ENCODE data around the gene GTF2H4.
"Not testable (repeated sequence)": the region's sequence is repeated elsewhere in the genome, so short reads cannot be mapped to it uniquely, and the experiment has no call there.

GTF2H4 gene

GRCh38 chr6:30924040-30924627 is 16.1 kb downstream of the GTF2H4 start:
- not testable (repeated sequence) for DNase-seq (ENCODE audit: low read depth)

DNA sequence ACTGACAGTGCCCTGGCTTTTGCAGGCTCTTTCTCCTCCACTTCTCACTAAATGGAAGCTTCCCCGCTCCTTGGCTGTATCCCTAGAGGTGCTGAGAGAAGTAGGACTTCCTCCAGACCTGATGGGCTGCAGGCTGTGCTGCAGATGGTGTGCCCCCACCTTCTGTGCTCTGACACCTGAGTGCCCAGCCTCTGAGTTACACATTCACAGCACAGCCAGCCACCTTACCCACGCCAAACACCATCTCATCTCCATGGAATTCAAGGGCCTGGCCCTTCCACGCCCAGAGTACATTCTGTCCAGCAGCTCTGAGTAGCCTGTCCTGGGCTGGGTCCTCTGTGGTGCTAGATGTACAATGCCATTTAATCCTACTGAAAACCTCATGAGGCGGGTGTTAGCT is 18.6 kb downstream of the GTF2H4 start:
- no peak for DNase-seq (ENCODE audit: low read depth)

- not testable (repeated sequence) for DNase-seq (ENCODE audit: low read depth)
Observed at GRCh38 chr6:30927080-30927479, 19.1 kb downstream of the GTF2H4 start.

- DNase-seq (ENCODE audit: low read depth), result no peak
Observed at GRCh38 chr6:30928677-30929076, 20.7 kb downstream of the GTF2H4 start.

- DNase-seq (ENCODE audit: low read depth), result no peak
Observed at GRCh38 chr6:30930506-30930905, 22.5 kb downstream of the GTF2H4 start.

GRCh38 chr6:30931272-30931671 is 23.3 kb downstream of the GTF2H4 start:
- no peak for DNase-seq (ENCODE audit: low read depth)

GRCh38 chr6:30931969-30932645 is 24.1 kb downstream of the GTF2H4 start, which contains the start of gene SFTA2:
TSS of gene SFTA2 (minus strand) at chr6:30932170. CDS start at chr6:30932096, 74 bp downstream.
- DNase-seq (ENCODE audit: low read depth), result no peak

DNA sequence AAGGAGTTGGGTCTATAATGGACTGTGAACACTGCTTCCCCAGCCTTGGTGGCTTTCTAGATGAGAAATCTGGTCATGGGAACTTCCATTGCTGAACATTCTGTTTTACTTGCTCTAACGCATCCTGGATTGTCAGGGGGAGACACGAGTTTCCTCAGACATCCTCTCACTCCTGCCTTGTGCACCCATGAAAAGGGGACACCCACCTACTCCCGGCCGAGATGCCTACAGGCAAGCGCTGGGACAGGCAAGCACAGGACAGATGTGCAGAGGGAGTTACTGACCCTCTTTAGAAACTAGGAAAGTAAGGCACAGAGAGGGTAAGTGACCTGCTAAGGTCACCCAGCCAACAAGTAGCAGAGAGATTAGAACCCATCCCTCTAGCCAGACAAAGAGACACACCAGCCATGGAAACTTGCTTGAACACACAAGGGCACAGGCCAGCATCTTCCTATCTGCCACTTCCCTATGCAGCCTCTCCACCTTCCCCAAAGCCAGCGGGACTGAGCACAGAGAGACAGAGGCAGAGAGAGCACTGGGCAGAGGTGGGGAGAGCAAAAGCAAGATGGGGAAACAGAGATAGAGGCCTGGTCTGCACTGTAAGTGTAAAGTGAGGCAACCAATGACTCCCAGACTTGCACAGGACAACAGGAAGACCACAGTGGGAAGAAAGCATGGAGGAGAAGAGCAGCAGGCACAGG is 24.8 kb downstream of the GTF2H4 start:
- no peak for DNase-seq (ENCODE audit: low read depth)

DNA sequence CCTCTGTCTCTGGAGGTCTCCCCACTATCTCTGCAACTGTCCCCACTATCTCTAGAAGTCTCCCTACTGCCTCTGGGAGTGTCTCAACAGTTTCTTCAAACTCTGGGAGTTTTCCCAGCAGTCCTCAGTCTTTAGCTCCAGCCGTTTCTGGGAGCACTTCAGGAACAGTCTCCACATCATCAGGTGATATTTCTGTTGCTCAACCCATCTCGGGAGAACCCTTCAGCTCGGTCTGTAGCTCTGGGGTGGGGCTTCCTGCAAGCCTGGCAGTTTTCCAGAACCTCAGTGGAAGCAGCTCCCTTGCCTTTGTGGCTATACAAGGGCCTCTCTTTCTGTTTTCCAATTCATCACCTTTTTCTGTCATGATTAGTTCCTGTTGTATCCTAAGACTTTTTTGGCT is 27.0 kb downstream of the GTF2H4 start:
- no peak for DNase-seq (ENCODE audit: low read depth)

- DNase-seq (ENCODE audit: low read depth), result no peak
Observed at GRCh38 chr6:30937265-30937664, 29.3 kb downstream of the GTF2H4 start.

GRCh38 chr6:30938730-30939129 is 30.7 kb downstream of the GTF2H4 start:
- DNase-seq (ENCODE audit: low read depth), result no peak

DNA sequence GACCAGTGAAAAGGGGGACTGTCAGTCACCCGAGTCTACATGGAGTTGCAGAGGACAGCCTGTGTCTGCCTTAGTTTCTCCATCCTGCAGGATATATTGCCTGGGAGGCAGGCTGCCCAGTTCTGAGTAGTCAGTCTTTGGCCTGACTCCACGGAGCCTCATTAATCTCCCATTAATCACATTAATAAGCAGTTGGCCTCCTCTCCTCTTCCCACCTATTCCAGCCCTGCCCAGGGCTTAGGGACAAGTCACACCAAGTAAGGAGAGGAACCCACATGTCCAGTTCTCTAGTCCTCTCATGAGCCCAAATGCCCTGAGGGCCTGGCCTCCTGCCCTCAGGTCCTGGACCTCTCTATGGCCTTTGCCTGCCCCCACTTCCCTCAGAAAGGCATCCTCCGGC is 31.5 kb downstream of the GTF2H4 start:
- no peak for DNase-seq (ENCODE audit: low read depth)

- no peak for DNase-seq (ENCODE audit: low read depth)
Observed at GRCh38 chr6:30940361-30940986, 32.5 kb downstream of the GTF2H4 start, which contains the start of gene MUCL3. TSS of gene MUCL3 (plus strand) at chr6:30940973. CDS start at chr6:30941000, 27 bp downstream.

GRCh38 chr6:30942338-30943060 is 34.5 kb downstream of the GTF2H4 start:
- no peak for DNase-seq (ENCODE audit: low read depth)

GRCh38 chr6:30944051-30944450 is 36.0 kb downstream of the GTF2H4 start:
- DNase-seq (ENCODE audit: low read depth), result no peak

- DNase-seq (ENCODE audit: low read depth), result no peak
Observed at GRCh38 chr6:30945281-30945680, 37.3 kb downstream of the GTF2H4 start.

DNA sequence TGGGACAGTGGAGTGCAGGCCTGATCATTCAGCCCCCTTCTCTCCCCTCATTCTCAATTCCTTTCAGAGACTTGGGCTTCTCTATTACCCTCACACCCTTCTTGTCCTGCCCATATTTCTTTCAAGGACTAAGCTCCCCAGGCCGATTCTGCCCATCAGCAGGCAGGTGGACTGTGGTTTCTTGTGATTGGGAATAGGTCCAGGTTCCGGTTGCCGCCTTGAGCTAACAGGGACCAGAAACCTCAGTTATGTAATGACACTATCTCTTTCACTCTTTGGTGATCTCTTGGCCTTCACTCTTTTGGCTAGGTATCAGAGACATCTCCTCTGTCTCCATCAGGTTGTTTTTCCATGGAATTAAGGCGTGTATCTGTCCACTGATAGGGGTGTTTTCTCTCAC is 39.2 kb downstream of the GTF2H4 start:
- DNase-seq (ENCODE audit: low read depth), result no peak

DNA sequence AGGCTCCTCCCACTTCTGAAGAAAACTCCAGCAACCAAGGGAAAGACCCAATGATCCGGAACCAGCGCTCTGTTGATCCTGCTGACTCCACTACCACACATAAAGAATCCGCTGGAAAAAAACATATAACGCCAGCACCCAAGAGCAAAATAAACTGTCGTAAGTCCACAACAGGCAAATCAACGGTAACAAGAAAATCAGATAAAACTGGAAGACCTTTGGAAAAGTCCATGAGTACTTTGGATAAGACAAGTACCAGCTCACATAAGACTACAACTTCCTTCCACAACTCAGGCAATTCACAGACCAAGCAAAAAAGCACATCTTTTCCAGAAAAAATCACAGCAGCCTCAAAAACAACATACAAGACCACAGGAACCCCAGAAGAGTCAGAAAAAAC is 40.8 kb downstream of the GTF2H4 start:
- DNase-seq (ENCODE audit: low read depth), result no peak

- no peak for DNase-seq (ENCODE audit: low read depth)
Observed at GRCh38 chr6:30951907-30952469, 44.0 kb downstream of the GTF2H4 start.

GRCh38 chr6:30954631-30955366 is 46.8 kb downstream of the GTF2H4 start:
- DNase-seq (ENCODE audit: low read depth), result no peak
